ENCODE measurements around the gene EPHB4.

The EPHB4 gene

GRCh38 chr7:100753750-100754149 is 73.6 kb downstream of the EPHB4 start:
- DNase-seq (ENCODE audit: low read depth, low spot score) = no peak
- no peak overlapping the region for H3K4me3 ChIP-seq (ENCODE audit: low read length)

- no peak for DNase-seq (ENCODE audit: low read depth, low spot score)
- H3K4me3 ChIP-seq (ENCODE audit: low read length) = no peak overlapping the region
Observed at GRCh38 chr7:100752994-100753393, 74.3 kb downstream of the EPHB4 start.

All from Jurkat, Clone E6-1 (cell line).